PC-9 (cell line): ENCODE data around the gene MEPE.

Source experiments
- CTCF ChIP-seq: fragments of 200-600 bp; sonication (generic); conservative IDR thresholded peaks from 2 replicates; pipeline ENCODE4 v1.6.1; 2017; ENCODE audit warnings: mixed run types, antibody characterized with exemption, mild to moderate bottlenecking, moderate library complexity
- EZH2 ChIP-seq: fragments of 200-600 bp; sonication (generic); IDR thresholded peaks from 2 replicates; pipeline ENCODE4 v1.8.0; 2017; ENCODE audit warnings: antibody characterized with exemption, low read depth

GRCh38 chr4:87823200-87823599, 9.6 kb upstream of the MEPE start:
- TF ChIP-seq CTCF (no peak), EZH2 (no peak)
